ENCODE measurements around the gene CDHR2.
A peak's percentile ranks its signal among the peaks of the same experiment; 100 is the strongest.

CDHR2 gene

GRCh38 chr5:176548967-176549444 is at the start of gene CDHR2:
Gene CDHR2, plus strand, starts transcription at chr5:176549342. Its CDS starts 16,011 bp downstream, at chr5:176565353.
- DNase-seq, result no peak

GRCh38 chr5:176500511-176500910 is 48.6 kb upstream of the CDHR2 start:
- DNase-seq, result peak; percentile 14

DNA sequence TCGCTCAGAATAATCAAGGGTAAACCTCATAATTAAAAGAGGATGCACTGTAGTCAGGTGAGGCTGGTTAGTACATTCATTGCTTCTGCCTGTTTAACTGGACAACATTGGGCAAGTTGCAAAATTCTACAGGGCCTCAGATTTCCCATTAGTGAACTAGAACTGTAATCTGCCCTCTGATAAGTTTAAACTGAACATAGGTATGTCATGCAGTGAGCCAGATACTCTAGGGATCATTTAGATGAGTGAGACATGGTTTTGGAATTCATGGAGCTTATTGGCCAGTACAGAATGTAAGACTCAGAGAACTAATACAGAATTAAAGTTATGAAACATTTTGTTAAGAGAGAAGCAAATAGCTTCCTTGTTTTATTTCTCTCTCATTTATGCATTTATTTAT is 47.8 kb upstream of the CDHR2 start:
- DNase-seq, result peak; percentile 83

DNA sequence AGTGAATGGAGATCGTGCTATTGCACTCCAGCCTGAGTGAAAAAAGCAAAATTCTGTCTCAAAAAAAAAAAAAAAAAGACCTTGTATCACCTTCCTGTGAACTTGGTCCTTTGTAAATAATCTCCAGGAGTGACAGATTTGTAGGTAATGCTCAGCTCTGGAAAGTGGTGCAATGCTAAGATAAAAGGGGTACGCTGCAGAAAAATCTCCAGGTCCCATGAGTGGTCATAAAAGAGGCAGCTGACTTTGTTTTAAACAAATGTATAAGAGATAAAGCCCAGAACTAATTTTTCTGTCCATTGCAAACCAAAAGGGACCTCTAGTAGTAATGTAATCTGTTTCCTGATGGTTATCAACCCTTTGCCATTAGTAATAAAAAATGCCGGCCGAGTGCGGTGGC is 45.6 kb upstream of the CDHR2 start:
- no peak for DNase-seq

GRCh38 chr5:176507911-176508310 is 41.2 kb upstream of the CDHR2 start:
- DNase-seq, result no peak

- DNase-seq, result peak; percentile 32
These were observed 40.5 kb upstream of the CDHR2 start for GRCh38 chr5:176508603-176509002.

- no peak for DNase-seq
These were observed 35.4 kb upstream of the CDHR2 start for GRCh38 chr5:176513788-176514187.

GRCh38 chr5:176514244-176514950 is 34.7 kb upstream of the CDHR2 start:
- DNase-seq, result no peak

- no peak for DNase-seq
These were observed 33.7 kb upstream of the CDHR2 start for GRCh38 chr5:176515396-176515795.

DNA sequence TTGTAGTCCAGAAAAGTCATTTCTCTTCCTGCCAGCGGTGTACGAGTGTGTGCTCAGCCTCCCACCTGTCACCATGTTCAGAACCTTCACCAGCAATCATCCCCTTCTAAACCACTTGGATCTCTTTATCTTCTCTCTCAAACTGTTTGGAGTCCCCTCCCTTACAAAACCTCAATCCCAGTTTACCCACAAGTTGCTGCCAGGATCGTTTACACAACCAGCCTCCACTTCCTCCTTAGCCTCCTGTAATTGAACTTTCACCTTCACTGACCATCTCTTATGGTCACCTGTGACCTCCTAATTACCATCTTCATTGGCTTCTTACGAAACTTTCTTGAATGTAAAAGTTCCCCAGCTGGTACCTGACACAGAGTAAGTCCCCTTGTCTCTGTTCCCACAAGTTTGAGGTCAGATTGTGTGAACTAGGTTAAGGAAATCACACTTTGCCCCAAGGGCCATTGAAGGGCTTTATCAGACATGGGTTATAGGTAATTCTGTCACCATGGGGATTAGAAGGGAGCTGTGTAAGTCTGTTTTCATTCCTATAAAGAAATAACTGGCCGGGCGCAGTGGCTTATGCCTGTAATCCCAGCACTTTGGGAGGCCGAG is 32.0 kb upstream of the CDHR2 start:
- DNase-seq, result no peak

- DNase-seq, result no peak
These were observed 29.1 kb upstream of the CDHR2 start for GRCh38 chr5:176519810-176520720.

- no peak for DNase-seq
These were observed 27.9 kb upstream of the CDHR2 start for GRCh38 chr5:176521286-176521685.

DNA sequence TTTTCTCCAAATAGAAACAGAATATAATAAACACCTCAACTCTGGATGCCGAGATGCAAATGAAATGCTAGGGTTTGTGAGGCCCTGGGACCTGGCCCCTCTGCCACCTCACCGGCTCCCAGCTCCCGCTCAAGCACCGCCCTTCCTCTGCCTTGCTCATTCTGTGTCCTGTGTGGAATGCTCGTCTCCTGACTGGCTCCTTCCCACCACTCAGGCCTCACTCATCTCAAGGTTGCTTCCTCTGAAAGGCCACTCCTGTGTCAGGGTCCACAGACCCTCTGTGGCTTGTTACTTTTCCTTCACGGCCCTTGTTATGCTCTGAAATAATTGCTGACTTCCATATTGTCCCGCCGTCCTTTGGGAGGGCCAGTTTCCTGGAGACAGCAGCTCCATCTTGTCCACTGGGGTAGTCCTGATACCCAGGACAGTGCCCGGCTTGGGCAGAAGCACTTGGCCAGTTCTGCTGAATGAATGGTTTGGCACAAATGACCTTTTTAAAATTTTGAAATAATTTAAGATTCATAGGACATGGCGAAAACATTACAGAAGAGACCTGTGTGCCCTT is 27.4 kb upstream of the CDHR2 start:
- DNase-seq, result no peak

- no peak for DNase-seq
These were observed 25.0 kb upstream of the CDHR2 start for GRCh38 chr5:176524138-176524537.

GRCh38 chr5:176524987-176525386 is 24.2 kb upstream of the CDHR2 start:
- DNase-seq, result no peak

DNA sequence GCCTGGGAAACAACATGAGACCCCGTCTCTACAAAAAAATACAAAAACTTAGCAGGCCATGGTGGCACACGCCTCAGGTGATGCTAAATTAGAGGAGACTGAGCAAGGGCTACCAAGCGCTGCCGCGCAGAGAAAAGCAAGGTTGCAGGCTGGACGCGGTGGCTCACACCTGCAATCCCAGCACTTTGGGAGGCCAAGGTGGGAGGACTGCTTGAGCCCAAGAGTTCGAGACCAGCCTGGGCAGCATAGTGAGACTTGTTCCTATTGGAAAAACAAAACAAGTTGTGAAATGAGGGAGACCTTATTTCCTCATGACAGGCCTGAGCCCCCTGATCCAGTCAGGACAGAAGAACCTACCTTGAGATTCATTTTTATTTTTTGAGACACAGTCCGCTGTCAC is 23.5 kb upstream of the CDHR2 start:
- DNase-seq, result no peak

DNA sequence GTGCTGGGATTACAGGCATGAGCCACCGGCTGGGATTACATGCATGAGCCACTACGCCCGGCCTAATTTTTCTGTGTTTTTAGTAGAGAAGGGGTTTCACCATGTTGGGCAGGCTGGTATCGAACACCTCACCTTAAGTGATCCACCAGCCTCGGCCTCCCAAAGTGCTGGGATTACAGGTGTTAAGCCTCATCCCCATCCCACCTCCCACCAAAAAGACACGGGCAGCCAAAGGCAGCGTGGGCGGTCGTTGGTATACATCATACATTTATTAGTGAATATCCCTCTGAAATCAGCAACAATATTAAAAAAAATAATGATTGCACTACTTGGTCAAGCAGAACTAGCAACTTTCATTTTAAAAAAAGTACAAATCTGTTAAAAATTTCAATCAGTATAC is 22.7 kb upstream of the CDHR2 start:
- no peak for DNase-seq

DNA sequence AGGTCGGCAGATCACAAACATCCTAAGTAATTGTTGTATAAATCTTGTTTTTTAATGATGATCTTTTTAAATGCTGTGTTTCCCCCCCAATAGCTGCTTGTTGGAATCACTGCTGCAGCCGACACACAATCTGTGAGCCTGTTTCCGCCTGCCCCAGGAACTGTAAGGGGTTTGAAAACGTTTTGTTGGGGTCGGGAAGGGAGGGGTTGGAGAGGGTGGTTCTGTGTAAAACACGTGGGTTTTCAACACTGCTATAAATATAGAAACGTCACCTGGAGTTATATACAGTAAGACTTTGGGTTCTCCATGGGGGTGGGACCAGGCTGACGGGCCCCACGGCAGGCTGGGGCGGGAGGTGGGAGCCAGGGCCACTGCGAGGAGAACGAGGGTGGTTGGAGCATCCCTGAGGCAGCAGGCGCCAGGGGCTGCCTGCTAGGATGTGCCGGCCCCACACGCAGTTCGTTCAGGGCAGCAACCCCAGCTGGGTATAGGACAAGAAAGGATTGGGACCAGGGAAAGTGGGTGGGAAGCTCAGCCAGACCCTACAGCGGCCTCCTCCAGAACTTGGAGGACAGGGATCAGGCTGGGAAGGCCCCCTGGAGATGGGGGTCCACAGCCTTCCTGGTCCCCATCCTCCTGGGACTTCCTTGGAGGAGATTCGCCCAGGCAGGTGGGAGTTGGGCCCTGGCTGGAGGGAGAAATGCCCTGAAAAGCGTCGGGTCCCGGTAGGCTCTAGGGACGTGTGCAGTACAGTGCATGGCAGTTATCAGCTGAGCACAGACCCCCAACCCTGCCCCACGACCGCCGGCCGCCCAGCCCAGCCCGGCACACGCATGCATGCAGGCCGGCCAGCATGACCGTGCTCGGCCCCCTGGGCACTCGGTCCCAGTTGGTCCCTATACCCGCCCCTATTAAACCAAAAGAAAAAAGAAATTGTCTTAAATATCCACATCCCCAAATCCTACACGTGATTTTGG is 21.6 kb upstream of the CDHR2 start:
- DNase-seq, result no peak

DNA sequence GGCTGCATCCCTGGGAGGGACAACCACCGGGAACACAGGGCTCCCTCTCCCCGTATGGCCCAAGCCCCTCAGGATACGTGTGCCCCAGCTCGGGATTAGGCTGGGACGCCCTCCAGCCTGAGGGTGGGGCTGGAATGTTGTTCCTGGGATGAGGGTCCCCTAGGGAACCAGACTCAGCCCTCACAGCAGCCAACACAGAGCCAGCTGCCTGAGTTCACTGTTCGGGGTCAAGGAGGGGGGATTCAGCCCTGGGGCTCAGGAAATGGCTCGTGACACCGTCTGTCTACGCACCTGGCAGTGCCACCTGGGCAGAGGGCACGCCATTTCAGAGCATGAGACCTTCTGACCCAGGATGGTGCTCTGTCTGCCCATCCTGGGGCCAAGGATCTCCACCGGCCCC is 20.8 kb upstream of the CDHR2 start:
- no peak for DNase-seq

DNA sequence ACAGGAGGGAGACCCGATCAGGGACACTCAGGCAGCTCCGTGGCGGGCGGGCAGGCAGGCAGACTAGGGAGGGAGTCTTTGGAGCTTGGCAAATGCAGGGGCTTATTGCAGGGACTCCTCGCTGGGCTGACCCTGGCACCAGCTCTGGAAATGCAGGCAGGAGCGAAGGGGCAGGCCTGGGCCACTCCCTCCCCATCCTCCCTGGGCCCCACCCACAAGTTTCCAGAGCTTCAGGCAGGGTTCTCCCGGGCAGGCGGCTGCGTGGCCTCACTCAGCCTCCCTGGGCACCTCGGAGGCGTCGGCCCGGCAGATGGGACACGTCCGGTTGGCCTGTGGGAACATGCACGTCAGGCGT is 20.4 kb upstream of the CDHR2 start:
- DNase-seq, result no peak

- no peak for DNase-seq
These were observed 19.9 kb upstream of the CDHR2 start for GRCh38 chr5:176529116-176529740.

DNA sequence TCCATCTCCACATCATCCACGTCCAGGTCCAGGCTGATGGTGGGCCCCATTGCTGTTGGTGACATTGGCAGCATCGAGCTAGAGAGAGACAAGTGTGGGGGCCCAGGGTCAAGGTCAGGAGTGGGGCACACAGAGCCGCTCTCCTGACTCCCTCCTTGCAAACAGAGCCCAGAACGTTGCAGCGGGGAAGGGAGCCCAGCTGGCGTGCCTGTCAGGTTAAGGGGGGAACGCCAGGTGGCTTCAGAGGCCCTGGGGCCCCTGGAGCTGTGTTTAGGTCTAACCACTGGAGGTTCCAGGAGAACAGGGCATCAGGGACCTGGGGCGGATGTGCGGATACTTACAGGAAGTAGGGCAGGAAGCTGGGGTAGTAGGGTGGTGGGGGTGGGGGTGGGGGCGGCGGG is 19.4 kb upstream of the CDHR2 start:
- DNase-seq, result no peak
